ENCODE results near the gene CBARP. TPM values are rescaled to one million over a fixed set of nuclear protein-coding genes. Genes with fewer than 3 reads are reported as not detected.

Gene CBARP
- total and polyA plus RNA-seq, 2 of the 13 experiments (the other 11 are each of a cell fraction or from before 2014, with no cell fraction given), result 1.2 to 1.4 TPM

DNA sequence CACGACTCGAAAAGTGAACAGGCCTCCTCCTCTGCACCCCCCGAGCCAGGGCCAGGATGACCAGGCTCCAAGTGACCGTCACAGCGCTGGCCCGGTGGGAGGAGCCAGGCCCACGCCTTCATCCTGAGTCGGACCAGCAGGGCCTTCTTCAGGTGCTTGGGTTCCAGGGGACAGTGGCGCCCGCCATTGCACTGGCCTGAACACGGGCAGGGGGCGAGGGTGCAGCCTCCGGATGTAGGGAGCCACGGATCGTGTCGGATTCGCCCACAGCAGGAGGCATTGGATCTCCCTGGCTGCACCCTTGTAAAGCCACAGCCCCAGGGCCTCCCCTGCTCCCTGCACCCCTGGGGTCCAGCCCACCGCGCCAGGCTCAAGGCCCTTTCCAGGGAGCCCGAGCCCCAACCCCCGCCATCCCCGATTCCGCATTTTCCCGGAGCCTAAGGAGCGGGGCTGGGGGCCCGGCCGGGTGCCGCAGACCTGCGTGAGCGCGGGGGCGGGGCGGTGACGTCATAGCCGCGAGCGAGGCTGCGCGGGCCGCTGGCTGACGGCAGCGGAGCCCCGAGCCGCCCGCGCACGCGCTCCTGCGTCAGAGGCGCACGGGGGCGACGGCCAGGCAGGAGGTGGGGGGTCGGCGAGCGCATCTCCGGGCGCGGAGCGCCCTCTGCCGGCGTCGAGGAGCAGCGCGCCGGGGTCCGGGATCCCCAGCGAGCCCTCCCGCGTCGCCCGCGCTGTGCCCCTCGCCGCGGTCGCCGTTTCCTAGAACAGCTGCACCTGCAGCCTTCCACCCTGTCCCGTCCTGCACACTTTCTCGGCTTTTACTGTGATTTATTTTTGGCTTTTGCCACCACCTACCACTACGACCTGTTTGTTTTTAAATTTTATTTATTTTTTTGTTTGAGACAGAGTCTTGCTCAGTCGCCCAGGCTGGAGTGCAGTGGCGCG lies 2.3 kb upstream of the CBARP start (continued):
- TF ChIP-seq, protein P1, sequence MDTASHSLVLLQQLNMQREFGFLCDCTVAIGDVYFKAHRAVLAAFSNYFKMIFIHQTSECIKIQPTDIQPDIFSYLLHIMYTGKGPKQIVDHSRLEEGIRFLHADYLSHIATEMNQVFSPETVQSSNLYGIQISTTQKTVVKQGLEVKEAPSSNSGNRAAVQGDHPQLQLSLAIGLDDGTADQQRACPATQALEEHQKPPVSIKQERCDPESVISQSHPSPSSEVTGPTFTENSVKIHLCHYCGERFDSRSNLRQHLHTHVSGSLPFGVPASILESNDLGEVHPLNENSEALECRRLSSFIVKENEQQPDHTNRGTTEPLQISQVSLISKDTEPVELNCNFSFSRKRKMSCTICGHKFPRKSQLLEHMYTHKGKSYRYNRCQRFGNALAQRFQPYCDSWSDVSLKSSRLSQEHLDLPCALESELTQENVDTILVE (CRISPR knock-in tag; IDR thresholded peaks at IDR 0.05), result no peak
- TF ChIP-seq ZNF83 (CRISPR knock-in tag; IDR thresholded peaks at IDR 0.05; ENCODE audit: borderline replicate concordance) (no peak), GMEB1 (CRISPR knock-in tag; IDR thresholded peaks at IDR 0.05; ENCODE audit: borderline replicate concordance) (no peak; the same call in 1 of the 2 replicates), ZNF557 (CRISPR knock-in tag; IDR thresholded peaks at IDR 0.05) (no peak), ZIK1 (CRISPR knock-in tag; IDR thresholded peaks at IDR 0.05; ENCODE audit: borderline replicate concordance, low read depth) (no peak), SYNCRIP (IDR thresholded peaks at IDR 0.05; ENCODE audit: insufficient read depth, low read depth, low read length) (no peak), BATF2 (CRISPR knock-in tag; IDR thresholded peaks at IDR 0.05) (no peak), HNRNPK (IDR thresholded peaks at IDR 0.05; ENCODE audit: low read depth, low read length, poor library complexity, severe bottlenecking) (no peak), ZNF558 (CRISPR knock-in tag; IDR thresholded peaks at IDR 0.05; ENCODE audit: borderline replicate concordance) (no peak; the same call in 1 of the 2 replicates), EHMT2 (IDR thresholded peaks at IDR 0.05; ENCODE audit: borderline replicate concordance, low read depth, low read length) (no peak), ZNF292 (CRISPR knock-in tag; IDR thresholded peaks at IDR 0.05; ENCODE audit: borderline replicate concordance, low read depth) (no peak), ZNF564 (CRISPR knock-in tag; IDR thresholded peaks at IDR 0.05) (no peak), E2F2 (CRISPR knock-in tag; IDR thresholded peaks at IDR 0.05; ENCODE audit: borderline replicate concordance) (no peak), GPBP1L1 (CRISPR knock-in tag; IDR thresholded peaks at IDR 0.05) (no peak), SETDB1 (CRISPR knock-in tag; IDR thresholded peaks at IDR 0.05; ENCODE audit: borderline replicate concordance) (no peak), RNF219 (CRISPR knock-in tag; IDR thresholded peaks at IDR 0.05) (no peak), NFKB2 (CRISPR knock-in tag; IDR thresholded peaks at IDR 0.05; ENCODE audit: borderline replicate concordance) (no peak), ARNTL (CRISPR knock-in tag; IDR thresholded peaks at IDR 0.05) (no peak), ZKSCAN8 (CRISPR knock-in tag; IDR thresholded peaks at IDR 0.05; ENCODE audit: borderline replicate concordance) (no peak)
